Mesenchymal stem cell (in vitro differentiated cells and primary cell): ENCODE results near the gene EARS2.

Experiments
- DNase-seq: peaks from one replicate; pipeline ENCODE4 v3.0.0-alpha.2; 2013
- H2AFZ ChIP-seq: one replicate; pipeline ENCODE4 v1.6.1; 2013; ENCODE audit warnings: low read depth, mild to moderate bottlenecking, control low read depth, inconsistent platforms, low read length, moderate library complexity
- H2AK5ac ChIP-seq: 2 replicates; pipeline ENCODE4 v1.6.1; 2013; ENCODE audit warnings: low read length, moderate library complexity, mild to moderate bottlenecking, inconsistent platforms; ENCODE audit not compliant: severe bottlenecking
- H2BK120ac ChIP-seq: one replicate; pipeline ENCODE4 v1.6.1; 2013; ENCODE audit warnings: low read depth, mild to moderate bottlenecking, inconsistent platforms, low read length, moderate library complexity
- H2BK12ac ChIP-seq, 2 experiments: one replicate each; pipeline ENCODE4 v1.6.1; 2013; ENCODE audit warnings: inconsistent platforms in 2 of 2, low read length in 2 of 2, mild to moderate bottlenecking in 2 of 2, moderate library complexity in 2 of 2, control low read depth in 1 of 2
- H2BK15ac ChIP-seq: one replicate; pipeline ENCODE4 v1.6.1; 2013; ENCODE audit warnings: mild to moderate bottlenecking, low read depth, inconsistent platforms; ENCODE audit not compliant: poor library complexity, severe bottlenecking
- H2BK5ac ChIP-seq: 2 replicates; pipeline ENCODE4 v1.6.1; 2013; ENCODE audit warnings: low read depth, mild to moderate bottlenecking, low read length, control low read depth, inconsistent platforms; ENCODE audit not compliant: poor library complexity, severe bottlenecking
- H3K14ac ChIP-seq, 2 experiments: one replicate each; pipeline ENCODE4 v1.6.1; 2013; ENCODE audit warnings: inconsistent platforms in 2 of 2, low read length in 2 of 2, control low read depth in 1 of 2, mild to moderate bottlenecking in 1 of 2, moderate library complexity in 1 of 2
- H3K18ac ChIP-seq, 2 experiments: one replicate each; pipeline ENCODE4 v1.6.1; 2013; ENCODE audit warnings: inconsistent platforms in 2 of 2, low read length in 2 of 2, control low read depth in 1 of 2, low read depth in 1 of 2, mild to moderate bottlenecking in 1 of 2
- H3K23ac ChIP-seq, 2 experiments: one replicate each; pipeline ENCODE4 v1.6.1; 2013; ENCODE audit warnings: inconsistent platforms in 2 of 2, low read length in 2 of 2, mild to moderate bottlenecking in 2 of 2, moderate library complexity in 2 of 2, control low read depth in 1 of 2
- H3K27ac ChIP-seq: 2 replicates; pipeline ENCODE4 v1.5.1; 2013; ENCODE audit warnings: mild to moderate bottlenecking, moderate library complexity, low read length, control low read depth, inconsistent platforms; ENCODE audit not compliant: poor library complexity, severe bottlenecking
- H3K27me3 ChIP-seq, 2 experiments: 2 replicates each; pipeline versions ENCODE4 v1.6.1 to v1.7.0; 2013; ENCODE audit warnings: low read length in 2 of 2, mild to moderate bottlenecking in 2 of 2, moderate library complexity in 2 of 2, control low read depth in 1 of 2, inconsistent platforms in 1 of 2; ENCODE audit not compliant: control insufficient read depth in 1 of 2, insufficient read depth in 1 of 2
- H3K36me3 ChIP-seq, 2 experiments: 2 replicates each; pipeline versions ENCODE4 v1.6.1 to v1.7.0; 2013; ENCODE audit warnings: low read length in 2 of 2, control low read depth in 1 of 2, inconsistent platforms in 1 of 2, low read depth in 1 of 2, mild to moderate bottlenecking in 1 of 2; ENCODE audit not compliant: insufficient read depth in 2 of 2, control insufficient read depth in 1 of 2
- H3K4ac ChIP-seq, 2 experiments: one replicate each; pipeline ENCODE4 v1.6.1; 2013; ENCODE audit warnings: inconsistent platforms in 2 of 2, low read length in 2 of 2, mild to moderate bottlenecking in 2 of 2, moderate library complexity in 2 of 2, control low read depth in 1 of 2, low read depth in 1 of 2
- H3K4me1 ChIP-seq: 2 replicates; pipeline ENCODE4 v1.6.1; 2013; ENCODE audit warnings: low read depth, low read length, control low read depth; ENCODE audit not compliant: control insufficient read depth, insufficient read depth
- H3K4me2 ChIP-seq: 2 replicates; pipeline ENCODE4 v1.6.1; 2013; ENCODE audit warnings: low read length, mild to moderate bottlenecking, inconsistent platforms; ENCODE audit not compliant: poor library complexity, severe bottlenecking
- H3K4me3 ChIP-seq, 2 experiments: 2 replicates each; pipeline versions ENCODE4 v1.5.1 to v1.7.0; 2013; ENCODE audit warnings: low read length in 2 of 2, mild to moderate bottlenecking in 2 of 2, control low read depth in 1 of 2, low read depth in 1 of 2; ENCODE audit not compliant: insufficient read depth in 1 of 2
- H3K79me1 ChIP-seq: replicated peaks from 2 replicates; pipeline ENCODE4 v1.6.1; 2013; ENCODE audit warnings: mild to moderate bottlenecking, control low read depth, low read length, inconsistent platforms; ENCODE audit not compliant: poor library complexity, severe bottlenecking
- H3K9ac ChIP-seq: 2 replicates; pipeline ENCODE4 v1.7.0; 2013; ENCODE audit warnings: mild to moderate bottlenecking, low read length, moderate library complexity
- H3K9me3 ChIP-seq: 2 replicates; pipeline ENCODE4 v1.7.0; 2013; ENCODE audit warnings: mild to moderate bottlenecking, low read length; ENCODE audit not compliant: control insufficient read depth
- H4K8ac ChIP-seq: one replicate; pipeline ENCODE4 v1.6.1; 2013; ENCODE audit warnings: inconsistent platforms, mild to moderate bottlenecking, low read length, moderate library complexity
- H4K91ac ChIP-seq: one replicate; pipeline ENCODE4 v1.6.1; 2013; ENCODE audit warnings: mild to moderate bottlenecking, low read length, inconsistent platforms
- WGBS: methylation state at CpG from one replicate; pipeline ENCODE4 v1.1.7; 2013; ENCODE audit warnings: mixed read lengths; 5-methylcytosine and 5-hydroxymethylcytosine counted together

Gene EARS2

DNA sequence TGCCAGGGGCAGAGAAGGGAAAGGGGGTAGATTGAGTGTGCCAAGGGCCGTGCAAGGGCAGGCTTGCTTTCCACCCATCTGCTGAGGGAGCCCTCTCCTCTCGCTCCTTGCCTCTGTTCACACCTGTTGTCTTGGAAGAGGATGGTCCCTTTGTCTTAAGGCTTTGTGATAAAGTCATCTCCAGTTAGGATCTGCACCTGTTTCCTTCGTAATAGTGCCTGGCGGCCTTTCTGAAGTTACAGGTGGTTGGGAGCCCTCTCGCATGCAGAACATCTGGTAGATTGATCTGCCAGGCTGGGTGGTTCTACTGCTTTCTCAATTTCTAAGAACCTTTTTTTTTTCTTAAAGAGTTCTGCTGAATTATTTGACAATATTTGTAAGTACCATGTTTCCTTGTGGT is 16.7 kb upstream of the EARS2 start:
- 100% methylated on average over 5 of the region's 5 CpGs for WGBS
- H3K9me3 ChIP-seq = no peaks in the 10 kb centered on the region
- H4K91ac ChIP-seq = no peak overlapping the region

DNA sequence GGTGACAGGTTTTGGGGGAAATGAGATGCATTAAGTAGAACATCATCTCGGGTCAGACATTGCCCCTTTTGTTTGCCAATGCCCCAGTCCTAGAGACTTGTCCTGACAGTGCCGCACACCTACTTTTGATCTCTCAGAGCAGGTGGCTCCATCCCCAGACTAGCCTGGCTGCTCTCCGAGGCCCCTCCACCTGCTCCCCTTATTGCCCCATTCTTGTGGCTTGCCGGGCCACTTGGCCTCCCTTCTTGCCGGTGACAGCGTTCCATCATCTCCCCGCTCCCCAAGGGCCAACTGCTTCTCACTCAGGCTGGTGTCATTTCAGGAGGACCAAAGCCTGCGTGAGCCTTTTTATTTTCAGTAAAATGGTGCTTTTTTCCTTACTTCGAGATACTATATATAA is 15.2 kb upstream of the EARS2 start:
- Histone ChIP-seq H3K27me3 (no peaks in the 10 kb centered on the region), H3K18ac (no peak overlapping the region), H3K4ac (no peak overlapping the region), H3K23ac (no peak overlapping the region), H3K14ac (no peak overlapping the region), H2BK5ac (no peak overlapping the region), H3K4me2 (no peak overlapping the region), H4K8ac (no peak overlapping the region), H3K27ac (no peak overlapping the region), H3K9me3 (no peaks in the 10 kb centered on the region), H3K4me3 (no peak overlapping the region), H2AK5ac (no peak overlapping the region), H3K9ac (no peak overlapping the region), H3K4me1 (no peaks in the 10 kb centered on the region), H3K36me3 (peaks cover 59 to 92% of the 10 kb centered on the region in 2 experiments), H2BK12ac (no peak overlapping the region), H4K91ac (no peak overlapping the region), H2BK120ac (no peak overlapping the region), H3K79me1 (peaks cover 23% of the 10 kb centered on the region), H2BK15ac (no peak overlapping the region), H2AFZ (no peak overlapping the region)
- DNase-seq = no peak
- WGBS = 98% methylated on average over 7 of the region's 9 CpGs

More for the DNA sequence above, 16.7 kb upstream of the EARS2 start:
- Histone ChIP-seq H3K14ac (no peak overlapping the region), H3K23ac (no peak overlapping the region), H2BK5ac (no peak overlapping the region), H2BK120ac (no peak overlapping the region), H3K79me1 (peaks cover 17% of the 10 kb centered on the region), H3K4me2 (no peak overlapping the region), H3K4me3 (no peak overlapping the region), H2AK5ac (no peak overlapping the region), H3K36me3 (peaks cover 51 to 86% of the 10 kb centered on the region in 2 experiments), H3K27me3 (no peaks in the 10 kb centered on the region), H3K4me1 (no peaks in the 10 kb centered on the region), H4K8ac (no peak overlapping the region), H2AFZ (no peak overlapping the region), H3K18ac (no peak overlapping the region), H2BK12ac (no peak overlapping the region), H3K4ac (no peak overlapping the region), H3K27ac (no peak overlapping the region), H2BK15ac (no peak overlapping the region), H3K9ac (no peak overlapping the region)
- no peak for DNase-seq

DNA sequence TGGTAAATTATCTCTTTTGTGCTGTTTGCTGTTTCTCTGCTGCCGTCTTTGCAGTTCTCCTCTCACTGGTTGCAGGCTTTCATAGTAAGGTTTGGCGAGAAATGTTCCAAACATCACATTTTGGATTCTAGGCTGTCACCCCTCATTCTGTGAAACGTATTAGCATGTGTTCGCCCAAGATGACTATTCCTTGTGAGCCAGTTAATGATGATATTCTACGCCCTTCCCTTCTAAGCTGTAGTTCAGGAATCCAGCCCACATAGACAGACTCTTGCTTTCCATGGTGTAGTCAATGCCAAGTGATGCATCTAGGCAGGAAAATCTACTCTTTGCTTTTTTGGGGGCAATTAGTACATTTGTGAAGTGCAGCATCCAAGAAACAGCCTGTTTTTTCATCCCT is 14.7 kb upstream of the EARS2 start:
- 99% methylated on average over 5 of the region's 5 CpGs for WGBS

DNA sequence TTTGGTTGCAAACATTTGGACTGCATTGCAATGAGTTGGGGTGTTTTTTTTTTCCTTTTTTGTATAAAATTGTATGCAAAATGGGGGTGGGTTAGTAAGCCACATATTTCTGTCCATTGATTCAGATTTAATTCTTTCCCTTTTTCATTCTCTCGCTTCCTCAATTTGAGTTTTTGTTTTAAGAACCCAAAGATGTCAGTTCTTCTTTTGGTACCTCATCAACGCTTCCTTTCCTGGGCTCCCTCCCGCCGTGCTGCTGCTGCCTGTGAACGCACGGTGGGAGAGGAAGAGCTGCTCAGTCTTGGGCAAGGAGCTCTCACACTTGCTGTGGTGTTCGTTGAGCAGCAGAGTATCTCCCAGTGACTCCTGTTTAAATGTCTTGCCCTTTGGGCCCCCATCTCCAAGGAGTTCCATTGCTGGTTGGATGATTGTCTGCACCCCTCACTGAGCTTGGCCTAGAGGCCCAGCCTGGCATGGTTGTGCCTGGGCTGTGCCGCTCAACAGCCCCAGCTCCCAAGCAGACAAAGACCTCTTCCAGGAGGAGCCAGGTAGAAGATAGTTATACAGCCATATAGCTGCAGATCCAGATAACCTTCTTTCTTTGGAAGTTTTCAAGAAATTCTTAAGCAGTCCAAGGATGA is 14.0 kb upstream of the EARS2 start:
- Histone ChIP-seq H3K9me3 (no peaks in the 10 kb centered on the region), H4K91ac (no peak overlapping the region), H2BK5ac (no peak overlapping the region), H3K4me3 (no peak overlapping the region), H3K14ac (no peak overlapping the region), H3K27me3 (no peaks in the 10 kb centered on the region), H3K27ac (no peak overlapping the region), H3K9ac (no peak overlapping the region), H3K36me3 (peaks cover 63 to 95% of the 10 kb centered on the region in 2 experiments), H3K79me1 (peaks cover 29% of the 10 kb centered on the region), H3K4ac (no peak overlapping the region), H2BK120ac (no peak overlapping the region), H2AFZ (no peak overlapping the region), H3K23ac (no peak overlapping the region), H3K4me2 (no peak overlapping the region), H2BK15ac (no peak overlapping the region), H3K4me1 (no peaks in the 10 kb centered on the region), H2BK12ac (no peak overlapping the region), H2AK5ac (no peak overlapping the region), H4K8ac (no peak overlapping the region), H3K18ac (no peak overlapping the region)
- DNase-seq = no peak
- WGBS = 92% methylated on average over 8 of the region's 8 CpGs

More for the DNA sequence above, 14.7 kb upstream of the EARS2 start:
- Histone ChIP-seq H3K4me2 (no peak overlapping the region), H3K4me3 (no peak overlapping the region), H4K8ac (no peak overlapping the region), H3K18ac (no peak overlapping the region), H3K4ac (no peak overlapping the region), H3K14ac (no peak overlapping the region), H3K27me3 (no peaks in the 10 kb centered on the region), H3K27ac (no peak overlapping the region), H2BK5ac (no peak overlapping the region), H2BK15ac (no peak overlapping the region), H2BK120ac (no peak overlapping the region), H2AFZ (no peak overlapping the region), H3K23ac (no peak overlapping the region), H3K9me3 (no peaks in the 10 kb centered on the region), H3K79me1 (peaks cover 25% of the 10 kb centered on the region), H4K91ac (no peak overlapping the region), H3K9ac (no peak overlapping the region), H2BK12ac (no peak overlapping the region), H3K4me1 (no peaks in the 10 kb centered on the region), H3K36me3 (peaks cover 62 to 93% of the 10 kb centered on the region in 2 experiments), H2AK5ac (no peak overlapping the region)
- DNase-seq = no peak
